Endometrial microvascular endothelial cells (primary cell): Measurements from ENCODE around the gene CD164. TPM values are rescaled to one million over a fixed set of nuclear protein-coding genes. Genes with fewer than 3 reads are reported as not detected.
"Not testable (repeated sequence)": the region's sequence is repeated elsewhere in the genome, so short reads cannot be mapped to it uniquely, and the experiment has no call there.

Experiments
- in situ Hi-C: cut with HindIII; loops from 2 replicates; pipeline ENCODE4 v1.10.0; 2017; ENCODE audit warnings: low sequenced_read_pairs, low pct_unique_long_range_greater_than_20kb; ENCODE audit errors: inconsistent ontology term
- total RNA-seq: library from RNA; depleted of rRNA; stranded (reverse); fragments of >200 nt; gene quantifications from one replicate; pipeline ENCODE4 v1.2.3, GENCODE V29; 2015; ENCODE audit errors: inconsistent ontology term

The CD164 gene
- total RNA-seq, 1 donor from 2014 or later, result 177 TPM

DNA sequence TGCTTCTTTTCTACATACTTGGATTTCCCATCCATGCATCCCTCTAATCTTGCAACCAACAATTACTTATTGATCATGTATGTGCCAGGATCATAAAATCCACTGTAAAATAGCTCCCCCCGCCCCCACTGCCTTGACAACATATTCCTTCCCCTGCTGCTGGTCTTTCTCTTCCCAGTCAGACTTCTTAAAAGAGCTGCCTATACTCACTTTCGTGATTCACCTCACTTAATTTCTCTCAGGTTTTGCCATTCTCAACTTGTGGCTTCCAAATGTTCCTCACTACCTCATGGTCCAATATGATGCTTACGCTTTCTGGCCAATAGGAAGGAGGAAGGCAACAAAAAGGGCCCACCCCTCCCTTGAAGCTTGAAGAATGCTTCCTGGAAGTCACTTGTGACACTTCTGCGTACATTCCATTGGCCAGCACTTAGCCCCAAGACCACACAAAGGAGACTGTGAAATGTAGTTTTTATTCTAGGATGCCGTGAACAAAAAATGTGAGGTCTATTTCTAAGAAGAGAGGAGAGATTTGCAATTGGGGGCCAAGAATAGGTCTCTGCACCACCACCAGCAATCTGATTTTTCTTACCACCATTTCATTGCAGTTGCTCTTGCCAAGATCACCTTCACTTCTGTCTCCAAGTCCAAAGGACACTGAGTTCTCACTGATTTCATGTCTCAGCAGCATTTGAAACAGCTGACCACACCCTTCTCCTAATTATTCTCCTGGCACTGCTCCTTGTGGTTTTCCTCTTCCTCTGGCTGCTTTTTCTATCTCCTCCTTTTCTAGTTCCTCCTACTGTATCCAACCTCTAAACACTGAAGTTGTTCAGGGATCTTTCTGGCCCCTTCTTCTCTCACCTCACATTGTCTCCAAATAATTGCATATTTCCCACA lies 30.8 kb downstream of the CD164 start:
- in situ Hi-C loops, result no loop called here

DNA sequence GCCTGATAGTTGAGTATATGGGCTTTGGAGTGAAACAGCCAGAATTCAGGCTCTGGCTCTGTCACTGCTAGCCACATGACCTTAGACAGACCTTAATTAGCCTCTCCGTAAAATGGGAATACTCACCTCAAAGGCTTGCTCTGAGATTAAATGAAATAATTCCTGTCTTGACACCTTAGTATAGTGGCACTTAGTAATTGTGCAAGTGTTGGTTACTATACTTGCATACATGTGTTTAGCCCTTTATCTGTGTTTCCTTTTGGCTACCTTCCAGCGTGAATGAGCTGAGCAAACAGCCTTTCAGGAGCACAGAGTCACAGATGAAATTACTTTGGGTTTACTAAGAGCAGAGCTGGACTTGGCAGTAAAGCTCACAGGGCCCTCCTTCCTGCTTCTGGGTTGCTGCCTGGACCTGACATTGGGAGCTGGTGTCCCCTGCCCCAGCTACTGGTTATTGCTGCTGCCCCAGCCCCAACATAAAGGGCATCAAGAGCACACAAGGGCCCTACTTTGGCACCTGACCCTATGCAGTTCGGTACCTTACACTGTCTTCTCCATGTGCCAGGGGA lies 32.8 kb downstream of the CD164 start:
- in situ Hi-C loops, result no loop called here

DNA sequence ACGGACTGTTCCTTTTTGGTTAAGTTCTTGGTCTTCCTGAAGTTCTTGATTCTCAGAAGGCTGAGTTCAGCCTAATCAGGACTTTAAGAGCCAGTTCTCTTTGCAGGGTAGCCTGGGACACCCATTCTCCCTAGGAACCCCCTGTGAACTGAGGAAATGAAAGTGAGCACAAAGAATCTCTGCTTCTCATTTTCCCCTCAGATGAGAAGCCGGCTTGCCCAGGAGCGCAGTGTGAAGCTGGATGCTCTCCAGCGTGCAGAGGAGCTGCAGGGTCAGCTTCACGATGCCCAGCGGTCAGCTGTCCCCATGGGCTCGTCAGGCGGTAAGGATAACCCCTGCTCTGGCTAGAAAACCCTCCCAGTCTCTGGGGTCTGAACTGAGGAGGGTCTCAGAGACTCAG lies 34.0 kb downstream of the CD164 start:
- in situ Hi-C loops, result no loop called here

DNA sequence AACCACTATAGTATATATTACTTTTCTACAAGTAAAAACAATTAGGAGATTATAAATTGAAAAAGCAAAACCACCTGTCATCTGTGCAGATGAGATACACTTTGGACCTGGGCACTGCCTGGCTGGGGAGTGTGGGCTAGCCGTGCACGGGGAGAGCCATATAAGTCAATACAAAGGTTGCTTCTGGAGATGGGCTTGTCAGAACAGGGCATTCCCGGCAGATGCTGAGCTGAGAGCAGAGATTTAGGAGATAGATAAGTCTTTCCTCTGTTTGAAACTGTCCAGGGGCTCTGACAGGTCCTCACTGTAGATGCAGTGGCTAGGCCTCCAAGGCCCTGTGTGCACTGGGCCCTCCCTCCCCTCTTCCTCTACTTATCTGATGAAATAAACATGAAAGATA lies 34.5 kb downstream of the CD164 start:
- in situ Hi-C loops, result no loop called here

DNA sequence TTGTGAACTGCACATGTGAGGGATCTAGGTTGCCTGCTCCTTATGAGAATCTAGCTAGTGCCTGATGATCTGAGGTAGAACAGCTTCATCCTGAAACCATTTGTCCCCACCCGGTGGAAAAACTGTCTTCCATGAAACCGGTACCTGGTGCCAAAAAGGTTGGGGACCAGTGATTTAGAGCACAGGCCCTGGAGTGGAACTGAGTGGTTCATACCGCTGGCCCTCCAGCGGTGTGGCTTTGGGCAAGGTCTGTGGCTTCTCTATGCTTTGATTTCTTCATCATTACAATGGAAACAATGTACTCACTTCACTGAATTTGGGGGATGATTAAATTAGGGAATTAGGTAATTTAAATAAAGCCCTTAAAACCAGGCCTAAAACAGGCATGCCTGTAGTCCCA lies 36.3 kb downstream of the CD164 start:
- in situ Hi-C loops, result no loop called here

DNA sequence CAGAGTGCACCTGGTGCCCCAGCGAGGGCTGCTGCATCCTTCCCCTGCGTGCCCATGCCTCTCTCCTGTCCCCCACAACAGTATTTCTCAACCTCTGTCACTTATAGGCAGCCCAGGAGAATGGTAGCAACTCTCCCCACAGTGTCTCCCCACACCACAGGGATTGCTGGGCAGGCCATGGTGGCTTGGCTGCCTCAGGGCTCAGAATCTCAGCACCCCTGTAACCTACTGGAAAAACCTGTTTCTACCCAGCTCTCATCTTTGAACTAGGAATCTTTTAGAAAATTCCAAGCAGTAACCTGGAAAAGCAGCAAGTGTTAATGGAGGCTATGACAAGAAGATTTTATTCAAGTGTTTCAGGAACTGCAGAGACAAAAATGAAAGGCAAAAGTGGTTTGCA lies 38.0 kb downstream of the CD164 start:
- in situ Hi-C loops, result no loop called here

DNA sequence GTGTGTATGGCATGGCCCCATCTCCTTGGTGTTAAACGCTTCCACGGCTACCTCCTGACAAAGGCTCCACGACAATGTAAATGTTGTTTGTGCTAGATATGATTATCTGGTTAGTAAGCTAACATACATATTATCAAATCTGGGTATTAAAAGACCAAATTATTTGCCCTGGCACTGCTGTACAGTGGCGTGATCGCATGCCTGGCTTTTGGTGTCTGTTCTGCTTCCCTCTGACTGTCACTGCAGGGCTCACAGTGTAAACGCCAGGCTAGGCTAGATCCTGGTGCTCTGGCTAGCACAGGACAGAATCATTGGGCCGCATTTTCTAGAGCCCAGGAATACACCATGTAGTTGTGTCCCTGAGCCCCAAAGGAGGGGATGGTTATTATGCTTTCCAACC lies 38.7 kb downstream of the CD164 start:
- in situ Hi-C loops, result no loop called here

DNA sequence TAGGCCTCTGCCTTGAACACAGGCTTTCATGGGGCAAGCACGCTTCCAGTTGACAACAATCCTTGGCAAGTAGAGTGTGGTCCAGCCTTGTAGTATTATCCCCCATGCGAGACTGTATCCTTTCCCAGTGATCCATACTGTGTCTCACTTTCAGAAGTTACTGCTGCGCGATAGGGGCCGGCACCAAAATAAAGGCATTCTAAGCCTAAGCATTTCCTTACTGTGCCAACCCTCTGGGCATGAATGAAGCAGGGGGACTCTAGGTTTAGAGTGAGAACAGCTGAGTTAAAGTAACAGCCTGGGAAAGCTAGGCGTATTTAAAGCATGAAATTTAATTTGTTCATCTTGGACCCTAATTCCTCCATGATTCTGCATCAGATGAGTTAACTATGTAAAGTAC lies 39.4 kb downstream of the CD164 start:
- in situ Hi-C loops, result no loop called here

DNA sequence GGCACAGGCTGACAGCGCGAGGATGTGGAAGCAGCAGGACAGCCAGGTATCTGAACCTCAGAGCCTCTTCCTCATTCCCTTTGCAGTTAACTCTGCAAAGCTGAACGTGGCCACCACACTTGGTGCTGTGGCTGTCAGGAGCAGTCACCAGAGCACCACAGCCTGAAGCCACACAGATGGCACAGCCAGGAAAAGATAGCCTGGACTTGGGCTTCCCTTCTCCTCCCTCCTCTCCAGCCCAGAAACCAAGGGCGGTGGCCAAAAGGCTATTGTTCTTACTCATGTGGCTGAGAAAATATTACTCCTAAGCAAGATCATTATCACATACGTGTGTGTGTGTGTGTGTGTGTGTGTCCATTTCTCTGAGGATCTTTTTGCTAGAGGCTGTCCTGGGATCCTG lies 39.8 kb downstream of the CD164 start:
- in situ Hi-C loops, result no loop called here

DNA sequence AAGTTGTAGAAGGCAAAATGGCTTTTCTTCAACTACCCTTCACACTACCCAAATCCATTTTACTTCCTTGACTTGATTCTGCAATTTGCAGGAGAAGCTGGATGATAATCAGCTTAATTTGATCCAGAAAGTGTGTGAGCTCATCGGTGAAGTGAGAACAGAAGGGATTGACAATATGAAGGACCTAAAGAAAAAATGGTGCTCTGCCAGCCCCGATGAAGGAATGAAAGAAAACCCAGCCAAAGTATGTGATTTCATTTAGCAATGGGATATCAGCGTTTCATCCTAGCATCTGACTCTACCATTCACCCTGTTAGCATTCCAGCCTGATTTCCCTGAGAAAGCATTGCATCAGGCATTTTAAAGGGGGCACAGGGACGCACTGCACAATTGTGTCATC lies 41.5 kb downstream of the CD164 start:
- in situ Hi-C loops, result no loop called here

DNA sequence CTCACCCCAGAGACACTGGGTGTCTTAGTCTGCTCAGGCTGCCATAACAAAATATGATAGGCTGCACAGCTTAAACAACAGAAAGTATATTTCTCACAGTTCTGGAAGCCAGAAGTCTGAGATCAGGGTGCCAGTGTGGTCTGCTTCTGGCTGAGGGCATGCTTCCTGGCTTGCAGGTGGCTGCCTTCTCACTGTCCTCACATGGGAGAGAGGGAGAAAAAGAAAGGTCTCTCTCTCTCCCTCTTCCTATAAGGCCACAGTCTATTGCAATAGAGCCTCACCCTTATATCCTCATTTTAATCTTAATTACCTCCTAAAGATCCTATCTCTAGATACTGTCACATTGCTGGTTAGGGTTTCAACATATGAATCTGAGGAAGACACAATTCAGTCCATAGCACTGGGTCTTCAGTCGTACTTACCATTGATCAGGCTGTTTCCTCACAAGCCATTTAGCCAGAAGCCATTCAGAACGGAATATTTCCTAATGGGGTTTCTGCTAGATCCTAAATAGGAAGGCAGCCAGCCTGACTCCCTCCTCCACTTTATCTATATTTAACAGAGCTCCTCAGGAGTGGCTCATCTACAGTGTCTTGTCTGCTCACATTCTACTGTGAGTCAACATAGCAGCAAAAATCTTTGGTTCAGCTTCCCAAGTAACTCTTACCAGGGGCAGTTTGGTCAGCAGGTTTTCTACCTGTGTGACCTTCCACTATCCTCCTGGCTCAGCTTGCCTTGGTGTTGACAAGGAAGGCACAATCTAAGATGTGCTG lies 42.2 kb downstream of the CD164 start:
- in situ Hi-C loops, result no loop called here

DNA sequence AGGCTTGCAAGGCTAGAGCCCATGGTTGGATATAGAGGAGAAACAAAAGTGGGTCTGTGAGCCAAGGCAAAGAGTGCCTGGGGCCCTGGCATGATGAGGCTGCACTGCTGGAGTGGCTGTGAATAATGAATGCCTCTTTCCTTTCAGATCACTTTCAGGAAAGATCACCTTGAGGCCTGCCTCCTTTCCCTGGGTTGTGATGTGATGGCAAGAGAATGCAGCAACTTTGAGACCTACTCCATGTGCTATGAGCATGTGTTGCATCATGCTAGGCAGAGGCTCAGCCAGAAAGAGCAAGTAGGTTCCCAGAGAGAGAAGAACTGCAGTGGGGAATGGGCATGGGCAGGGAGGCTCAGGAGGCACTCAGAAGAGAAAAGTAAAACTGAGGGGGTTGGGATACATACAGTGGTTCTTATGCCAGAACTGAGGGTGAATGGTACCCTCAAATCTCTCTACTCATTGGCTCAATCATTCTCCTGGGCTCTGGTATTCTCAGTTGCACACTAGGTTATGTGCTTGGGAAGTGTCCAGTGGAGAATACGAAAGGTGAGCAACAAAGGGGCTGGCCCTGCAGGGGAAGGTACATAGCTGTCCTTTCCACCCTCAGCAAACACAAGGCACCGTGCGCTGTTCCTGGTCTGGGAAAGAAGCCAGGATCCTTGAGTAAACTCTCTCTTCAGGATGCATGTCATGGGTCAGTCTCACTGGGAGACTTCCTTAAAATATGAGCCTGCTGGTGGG lies 45.9 kb downstream of the CD164 start:
- in situ Hi-C loops, result no loop called here

DNA sequence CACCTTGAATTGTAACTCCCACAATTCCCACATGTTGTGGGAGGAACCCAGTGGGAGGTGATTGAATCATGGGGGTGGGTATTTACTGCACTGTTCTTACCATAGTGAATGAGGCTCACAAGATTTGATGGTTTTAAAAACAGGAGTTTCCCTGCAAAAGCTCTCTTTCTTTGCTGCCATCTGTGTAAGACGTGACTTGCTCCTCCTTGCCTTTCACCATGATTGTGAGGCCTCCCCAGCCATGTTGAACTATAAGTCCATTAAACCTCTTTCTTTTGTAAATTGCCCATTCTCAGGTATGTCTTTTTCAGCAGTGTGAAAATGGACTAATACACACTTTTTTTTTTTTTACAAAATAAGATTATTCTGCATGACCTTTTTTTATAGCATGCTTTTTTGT lies 48.4 kb downstream of the CD164 start:
- in situ Hi-C loops, result not testable (repeated sequence)

DNA sequence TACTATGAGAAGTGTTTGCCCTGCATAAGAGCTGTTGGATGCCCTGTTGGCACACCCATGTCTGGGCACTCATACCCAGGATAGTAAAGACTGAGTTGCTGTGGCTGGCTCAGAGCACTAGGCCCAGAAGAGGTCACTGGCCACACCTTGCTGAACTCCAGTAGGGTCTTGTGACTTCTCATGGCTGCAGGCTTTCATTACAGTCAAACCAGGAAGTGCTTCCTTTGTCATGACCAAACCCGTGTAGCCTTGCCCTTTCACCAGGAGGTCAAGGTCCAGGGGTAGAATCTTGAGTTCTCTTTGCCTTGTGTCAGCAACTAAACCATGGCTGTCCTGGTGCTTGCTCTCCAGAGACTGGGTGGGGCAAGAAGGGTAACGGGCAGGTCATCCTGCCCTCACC lies 49.5 kb downstream of the CD164 start:
- in situ Hi-C loops, result no loop called here

DNA sequence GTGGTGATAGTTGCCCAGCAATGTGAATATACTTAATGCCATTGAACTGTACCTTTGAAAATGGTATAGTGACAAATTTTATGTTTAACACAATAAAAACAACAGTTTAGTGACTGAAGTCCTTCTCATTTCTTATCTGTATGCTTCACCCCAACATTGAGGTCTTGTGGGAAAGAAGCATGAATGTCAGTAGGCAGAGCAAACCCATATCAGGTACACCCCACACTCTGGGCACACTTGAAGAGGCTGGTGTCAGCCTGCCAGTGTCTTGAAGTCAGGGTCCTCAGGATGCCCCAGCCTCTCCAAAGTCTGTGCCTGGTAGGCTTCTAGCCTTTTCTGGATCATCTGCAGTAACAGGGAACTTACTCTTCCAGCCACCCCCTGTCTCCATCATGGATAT lies 51.2 kb downstream of the CD164 start:
- in situ Hi-C loops, result no loop called here

DNA sequence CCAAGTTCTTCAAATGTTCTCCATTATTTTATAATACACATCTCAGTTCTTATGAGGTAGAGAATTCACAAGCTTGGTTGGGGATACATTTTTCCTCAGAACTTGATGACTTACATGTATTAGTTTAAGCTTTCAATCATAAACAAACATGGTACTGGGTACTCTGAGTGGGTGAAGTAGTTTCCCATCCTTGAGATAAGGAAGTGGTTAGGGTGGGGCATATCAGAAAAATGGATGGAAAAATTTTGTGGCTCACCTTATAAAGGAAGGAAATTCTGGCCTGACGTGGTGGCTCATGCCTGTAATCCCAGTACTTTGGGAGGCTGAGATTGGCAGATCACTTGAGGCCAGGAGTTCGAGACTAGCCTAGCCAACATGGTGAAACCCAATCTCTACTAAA lies 52.0 kb downstream of the CD164 start:
- in situ Hi-C loops, result no loop called here

DNA sequence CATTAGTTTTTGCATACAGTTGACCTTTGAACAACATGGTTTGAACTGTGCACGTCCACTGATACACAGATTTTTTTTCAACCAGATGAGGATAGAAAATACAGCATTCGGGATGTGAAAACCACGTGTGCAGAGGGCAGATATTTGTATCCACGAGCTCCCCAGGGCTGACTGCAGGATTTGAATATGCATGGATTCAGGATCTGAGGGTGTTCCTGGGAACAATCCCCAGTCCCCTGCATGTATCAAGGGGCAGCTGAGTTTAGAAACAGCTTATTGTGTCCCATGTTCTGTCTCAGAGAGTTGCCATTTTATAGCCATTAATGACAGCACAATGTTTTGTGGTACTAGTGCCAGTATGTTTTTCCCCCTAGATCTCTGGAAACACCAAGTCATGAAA lies 53.6 kb downstream of the CD164 start:
- in situ Hi-C loops, result no loop called here

DNA sequence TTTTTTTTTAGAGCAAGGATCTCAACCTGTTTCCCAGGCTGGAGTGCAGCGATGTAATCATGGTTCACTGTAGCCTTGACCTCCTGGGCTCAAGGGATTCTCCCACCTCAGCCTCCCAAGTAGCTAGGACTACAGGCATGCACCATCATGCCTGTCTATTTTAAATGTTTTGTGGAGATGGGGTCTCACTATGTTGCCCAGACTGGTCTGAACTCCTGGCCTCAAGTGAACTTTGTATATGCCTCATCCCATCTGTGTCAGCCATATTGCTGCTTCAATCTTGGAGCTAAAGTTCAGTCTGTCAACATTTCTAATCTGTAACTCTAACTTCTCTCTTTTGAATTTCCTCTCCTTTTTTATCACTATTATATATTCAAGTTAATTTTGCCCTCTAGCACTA lies 54.3 kb downstream of the CD164 start:
- in situ Hi-C loops, result no loop called here

DNA sequence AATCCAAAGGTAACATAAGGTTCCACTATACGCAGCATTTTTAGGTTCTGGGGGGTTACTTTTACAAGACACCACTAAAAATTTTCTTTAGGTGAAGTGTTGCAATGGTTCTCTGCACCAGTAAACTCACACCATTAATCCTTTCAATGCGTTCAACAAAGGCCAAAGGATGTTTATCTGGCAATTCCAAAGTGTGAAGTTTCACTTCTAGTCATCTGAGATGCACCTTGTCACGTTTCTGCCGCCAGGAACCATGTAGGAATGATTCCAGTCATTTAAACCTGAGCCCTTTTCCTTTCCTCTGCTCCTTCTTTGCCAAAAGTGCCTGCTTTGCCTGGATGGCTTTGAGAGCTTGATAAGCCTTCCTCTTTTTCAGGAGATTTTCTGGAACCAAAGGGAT lies 54.8 kb downstream of the CD164 start:
- in situ Hi-C loops, result no loop called here
